ENCODE measurements around the gene OR11H12.
"Not testable (repeated sequence)": the region's sequence is repeated elsewhere in the genome, so short reads cannot be mapped to it uniquely, and the experiment has no call there.

Gene OR11H12
- total RNA-seq: 0 reads per million in 4 donors

GRCh38 chr14:18600817-18601216 is at the start of gene OR11H12:
Gene OR11H12, plus strand, starts transcription at chr14:18601117. Its CDS starts 0 bp downstream, at chr14:18601117.
- DNase-seq: not testable (repeated sequence)

DNA sequence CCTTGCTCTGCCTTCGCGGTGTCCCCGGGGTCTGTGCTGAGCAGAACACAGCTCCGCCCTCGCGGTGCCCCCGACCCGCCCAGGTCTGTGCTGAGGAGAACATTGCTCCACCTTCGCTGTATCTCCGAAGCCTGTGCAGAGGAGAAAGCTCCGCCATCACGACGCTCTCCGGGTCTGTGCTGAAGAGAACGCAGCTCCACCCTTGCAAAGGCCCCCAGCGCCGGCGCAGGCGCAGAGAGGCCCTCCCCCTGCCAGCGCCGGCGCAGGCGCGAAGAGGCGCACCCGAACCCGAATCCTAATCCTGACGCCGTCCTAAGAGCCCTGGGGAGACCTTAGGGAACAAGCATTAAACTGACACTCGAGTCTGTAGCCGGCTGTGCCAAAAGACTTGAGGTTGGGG is 18.0 kb upstream of the OR11H12 start:
- not testable (repeated sequence) for DNase-seq

GRCh38 chr14:18626610-18627213 is 25.8 kb downstream of the OR11H12 start:
- DNase-seq: not testable (repeated sequence)

DNA sequence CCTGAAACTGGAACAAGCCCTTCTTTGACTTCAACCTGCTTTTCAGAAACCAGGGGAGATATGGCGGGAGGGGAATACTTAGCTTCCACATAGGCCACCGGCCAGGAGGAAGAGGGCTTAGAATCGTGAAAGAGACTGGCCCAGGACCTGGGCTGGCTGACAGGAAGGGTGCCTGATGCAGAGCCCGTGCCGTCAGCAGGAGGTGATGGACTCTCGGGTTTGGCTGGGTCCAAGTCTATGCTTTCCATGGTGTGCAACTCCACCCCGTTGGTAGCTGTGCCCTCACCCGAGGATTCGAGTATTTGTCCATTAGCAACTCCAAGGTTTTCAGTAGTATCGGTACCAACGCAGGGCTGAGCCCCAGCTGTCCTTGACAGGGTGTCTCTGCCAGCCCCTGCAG is 35.1 kb downstream of the OR11H12 start:
- not testable (repeated sequence) for DNase-seq

GRCh38 chr14:18638032-18638431 is 37.1 kb downstream of the OR11H12 start:
- DNase-seq: not testable (repeated sequence)

DNA sequence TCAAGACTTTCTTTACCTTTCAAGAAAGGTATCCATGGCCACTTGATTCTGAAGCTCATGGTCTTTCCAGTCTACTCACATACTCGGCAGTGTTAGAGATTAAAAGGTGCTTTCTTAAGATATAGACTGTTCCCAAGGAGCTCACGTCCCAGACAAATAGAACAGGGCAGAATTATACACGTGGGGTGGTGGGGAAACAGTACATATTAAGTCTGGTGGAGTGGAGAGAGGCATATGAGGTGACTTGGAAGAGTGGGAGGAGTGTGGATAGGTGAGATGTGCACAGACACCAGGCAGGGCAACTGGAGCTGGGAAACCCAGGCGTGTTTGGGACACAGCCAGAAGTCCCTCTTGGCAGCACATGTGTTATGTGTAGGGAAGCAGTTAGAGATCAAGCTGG is 37.9 kb downstream of the OR11H12 start:
- not testable (repeated sequence) for DNase-seq

- DNase-seq: not testable (repeated sequence)
These were observed 45.3 kb downstream of the OR11H12 start for GRCh38 chr14:18646075-18646730.
